Measurements from ENCODE around the gene RNF111.

DNA sequence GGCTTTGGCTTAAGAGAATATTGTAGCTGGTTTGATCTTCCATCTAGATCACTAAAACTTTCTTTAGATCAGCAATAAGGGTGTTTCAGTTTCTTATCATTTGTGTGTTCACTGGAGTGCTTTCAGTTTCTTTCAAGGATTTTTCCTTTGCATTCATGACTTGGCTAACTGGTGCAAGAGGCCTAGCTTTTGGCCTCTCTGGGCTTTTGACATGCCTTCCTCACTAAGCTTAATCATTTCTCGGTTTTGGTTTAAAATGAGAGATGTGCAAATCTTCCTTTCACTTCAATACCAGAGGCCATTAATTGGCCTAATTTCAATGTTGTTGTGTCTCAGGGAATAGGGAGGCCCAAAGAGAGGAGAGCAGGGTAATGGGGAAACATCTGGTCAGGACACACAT, 87.1 kb downstream of the RNF111 start:
- TF ChIP-seq, protein P1, sequence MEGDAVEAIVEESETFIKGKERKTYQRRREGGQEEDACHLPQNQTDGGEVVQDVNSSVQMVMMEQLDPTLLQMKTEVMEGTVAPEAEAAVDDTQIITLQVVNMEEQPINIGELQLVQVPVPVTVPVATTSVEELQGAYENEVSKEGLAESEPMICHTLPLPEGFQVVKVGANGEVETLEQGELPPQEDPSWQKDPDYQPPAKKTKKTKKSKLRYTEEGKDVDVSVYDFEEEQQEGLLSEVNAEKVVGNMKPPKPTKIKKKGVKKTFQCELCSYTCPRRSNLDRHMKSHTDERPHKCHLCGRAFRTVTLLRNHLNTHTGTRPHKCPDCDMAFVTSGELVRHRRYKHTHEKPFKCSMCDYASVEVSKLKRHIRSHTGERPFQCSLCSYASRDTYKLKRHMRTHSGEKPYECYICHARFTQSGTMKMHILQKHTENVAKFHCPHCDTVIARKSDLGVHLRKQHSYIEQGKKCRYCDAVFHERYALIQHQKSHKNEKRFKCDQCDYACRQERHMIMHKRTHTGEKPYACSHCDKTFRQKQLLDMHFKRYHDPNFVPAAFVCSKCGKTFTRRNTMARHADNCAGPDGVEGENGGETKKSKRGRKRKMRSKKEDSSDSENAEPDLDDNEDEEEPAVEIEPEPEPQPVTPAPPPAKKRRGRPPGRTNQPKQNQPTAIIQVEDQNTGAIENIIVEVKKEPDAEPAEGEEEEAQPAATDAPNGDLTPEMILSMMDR (IDR thresholded peaks at IDR 0.05): no peak
- no peak for TF ChIP-seq EP300 (IDR thresholded peaks at IDR 0.05)
- TF ChIP-seq POLR2AphosphoS5 (IDR thresholded peaks at IDR 0.05): no peak
